MM.1S (cell line): ENCODE results near the gene OSBPL5.
A peak's percentile ranks its signal among the peaks of the same experiment; 100 is the strongest.

ENCODE experiments used
- DNase-seq: peaks from one replicate; pipeline ENCODE4 v3.0.0-alpha.2; 2015
- H2AFZ ChIP-seq: fragments of 300-600 bp; sonication (generic); 2 replicates; pipeline ENCODE4 v1.6.0; 2016; ENCODE audit warnings: antibody characterized with exemption, low read length
- H3F3A ChIP-seq: fragments of 300-600 bp; sonication (generic); 2 replicates; pipeline ENCODE4 v1.6.1; 2016; ENCODE audit warnings: mild to moderate bottlenecking, antibody characterized with exemption, low read length, moderate library complexity, mixed read lengths; ENCODE audit not compliant: insufficient read depth
- H3K27ac ChIP-seq: fragments of 300-600 bp; sonication (generic); 2 replicates; pipeline ENCODE4 v1.5.1; 2016; ENCODE audit warnings: mild to moderate bottlenecking, low read length
- H3K27me3 ChIP-seq: fragments of 300-600 bp; sonication (generic); replicated peaks from 2 replicates; pipeline ENCODE4 v1.6.0; 2016; ENCODE audit warnings: low read length; ENCODE audit not compliant: insufficient read depth
- H3K36me3 ChIP-seq: fragments of 300-600 bp; sonication (generic); replicated peaks from 2 replicates; pipeline ENCODE4 v1.6.1; 2016; ENCODE audit warnings: mild to moderate bottlenecking, low read length, mixed read lengths; ENCODE audit not compliant: insufficient read depth
- H3K4me1 ChIP-seq: fragments of 300-600 bp; sonication (generic); 2 replicates; pipeline ENCODE4 v1.6.1; 2016; ENCODE audit warnings: low read length, mixed read lengths
- H3K4me2 ChIP-seq: fragments of 300-600 bp; sonication (generic); 2 replicates; pipeline ENCODE4 v1.6.0; 2016; ENCODE audit warnings: low read depth, low read length
- H3K4me3 ChIP-seq: fragments of 300-600 bp; sonication (generic); 2 replicates; pipeline ENCODE4 v1.5.1; 2016; ENCODE audit warnings: low read length, mixed read lengths
- H3K79me2 ChIP-seq: fragments of 300-600 bp; sonication (generic); 2 replicates; pipeline ENCODE4 v1.6.1; 2016; ENCODE audit warnings: mixed run types, low read length, mixed read lengths
- H3K9ac ChIP-seq: fragments of 300-600 bp; sonication (generic); 2 replicates; pipeline ENCODE4 v1.6.1; 2016; ENCODE audit warnings: low read length, mixed read lengths
- H3K9me2 ChIP-seq: fragments of 300-600 bp; sonication (generic); replicated peaks from 2 replicates; pipeline ENCODE4 v1.6.1; 2016; ENCODE audit warnings: mild to moderate bottlenecking, low read length, mixed read lengths; ENCODE audit not compliant: insufficient read depth
- H3K9me3 ChIP-seq: fragments of 300-600 bp; sonication (generic); replicated peaks from 2 replicates; pipeline ENCODE4 v1.6.1; 2016; ENCODE audit warnings: mild to moderate bottlenecking, low read length, mixed read lengths; ENCODE audit not compliant: insufficient read depth
- H4K20me1 ChIP-seq: fragments of 300-600 bp; sonication (generic); 2 replicates; pipeline ENCODE4 v1.6.1; 2016; ENCODE audit warnings: mild to moderate bottlenecking, low read length, moderate library complexity, mixed read lengths; ENCODE audit not compliant: insufficient read depth
- CTCF ChIP-seq: fragments of 300-600 bp; sonication (generic); IDR thresholded peaks from 2 replicates; pipeline ENCODE4 v1.5.1; 2016; ENCODE audit warnings: antibody characterized with exemption, low read length, mixed read lengths
- EZH2 ChIP-seq: fragments of 300-600 bp; sonication (generic); optimal IDR thresholded peaks from 2 replicates; pipeline ENCODE3; 2017; ENCODE audit warnings: low read depth, mild to moderate bottlenecking, antibody characterized with exemption, low read length, mixed read lengths
- EZH2phosphoT487 ChIP-seq: fragments of 300-600 bp; sonication (generic); IDR thresholded peaks from 2 replicates; pipeline ENCODE4 v1.6.1; 2018; ENCODE audit warnings: antibody characterized with exemption, low read length

Gene OSBPL5

GRCh38 chr11:3165152-3165705 is at the start of gene OSBPL5:
OSBPL5 (minus strand) TSS chr11:3165310; CDS start chr11:3129148, 36,162 bp downstream.
- H3K4me3 ChIP-seq, result peak within 1 kb of the TSS; percentile 68
- H3F3A ChIP-seq, result no peaks in the 10 kb centered on the region
- peaks cover 45% of the 10 kb centered on the region for H3K27me3 ChIP-seq
- peak within 1 kb of the TSS; percentile 92 for H3K4me2 ChIP-seq
- peak within 1 kb of the TSS; percentile 92 for H2AFZ ChIP-seq
- no peaks in the 10 kb centered on the region for H3K9me2 ChIP-seq
- peaks cover 10% of the 10 kb centered on the region; the same call in 1 of the 2 replicates for H3K79me2 ChIP-seq
- H4K20me1 ChIP-seq, result no peaks in the 10 kb centered on the region
- H3K9ac ChIP-seq, result peak within 1 kb of the TSS; percentile 68
- no peaks in the 10 kb centered on the region for H3K4me1 ChIP-seq
- TF ChIP-seq CTCF (no peak), EZH2phosphoT487 (no peak), EZH2 (no peak)
- no peak within 1 kb of the TSS for H3K27ac ChIP-seq
- no peaks in the 10 kb centered on the region for H3K9me3 ChIP-seq
- DNase-seq, result peak; percentile 72
- no peaks in the 10 kb centered on the region for H3K36me3 ChIP-seq

- Histone ChIP-seq H3K9me2 (no peaks in the 10 kb centered on the region), H3K9me3 (no peaks in the 10 kb centered on the region), H3K4me3 (no peak overlapping the region), H4K20me1 (no peaks in the 10 kb centered on the region), H2AFZ (no peak overlapping the region), H3K27ac (no peak overlapping the region), H3K27me3 (peaks cover 38% of the 10 kb centered on the region), H3K4me1 (no peaks in the 10 kb centered on the region), H3K4me2 (no peak overlapping the region), H3F3A (no peaks in the 10 kb centered on the region), H3K79me2 (no peaks in the 10 kb centered on the region), H3K36me3 (no peaks in the 10 kb centered on the region), H3K9ac (no peak overlapping the region)
- no peak for DNase-seq
- TF ChIP-seq CTCF, result no peak
Observed at GRCh38 chr11:3214420-3214699, 49.2 kb upstream of the OSBPL5 start.

- Histone ChIP-seq H3K36me3 (no peaks in the 10 kb centered on the region), H3F3A (no peaks in the 10 kb centered on the region), H3K4me2 (no peak overlapping the region), H2AFZ (no peak overlapping the region), H3K27ac (no peak overlapping the region), H3K9ac (no peak overlapping the region), H4K20me1 (no peaks in the 10 kb centered on the region), H3K4me1 (no peaks in the 10 kb centered on the region), H3K9me2 (no peaks in the 10 kb centered on the region), H3K79me2 (no peaks in the 10 kb centered on the region), H3K4me3 (no peak overlapping the region), H3K27me3 (peaks cover 38% of the 10 kb centered on the region), H3K9me3 (no peaks in the 10 kb centered on the region)
- DNase-seq, result no peak
- TF ChIP-seq EZH2phosphoT487 (no peak), EZH2 (no peak), CTCF (no peak)
Observed at GRCh38 chr11:3213659-3214419, 48.7 kb upstream of the OSBPL5 start.
